Lower lobe of right lung (tissue), 2 donors: ENCODE measurements around the gene PCSK5. TPM values are rescaled to one million over a fixed set of nuclear protein-coding genes. Genes with fewer than 3 reads are reported as not detected.

Source experiments
- ATAC-seq, 2 donors: fragments of 200-7000 bp; cut with Tn5 transposase; one replicate each; pipeline ENCODE4 v1.9.1; 2020 to 2022; ENCODE audit warnings: mild to moderate bottlenecking in 2 of 2, moderate library complexity in 2 of 2
- DNase-seq: peaks from one replicate; pipeline ENCODE4 v3.0.0-alpha.2; 2020
- H3K27ac ChIP-seq: fragments of 200-600 bp; one replicate; pipeline ENCODE4 v1.8.0; 2022
- H3K27me3 ChIP-seq: fragments of 200-600 bp; one replicate; pipeline ENCODE4 v1.8.0; 2022; ENCODE audit warnings: low read depth
- H3K36me3 ChIP-seq: fragments of 200-600 bp; one replicate; pipeline ENCODE4 v1.8.0; 2022; ENCODE audit warnings: mild to moderate bottlenecking
- H3K4me1 ChIP-seq: fragments of 200-600 bp; one replicate; pipeline ENCODE4 v1.8.0; 2022
- H3K4me3 ChIP-seq: fragments of 200-600 bp; one replicate; pipeline ENCODE4 v1.8.0; 2022; ENCODE audit warnings: mild to moderate bottlenecking
- H3K9me3 ChIP-seq: fragments of 200-600 bp; one replicate; pipeline ENCODE4 v1.8.0; 2022
- intact Hi-C: fragments of 100-400 bp; cut with DNase I; formaldehyde crosslinking; loops from one replicate; pipeline ENCODE4 v1.11.0; 2022
- total RNA-seq: library from RNA; stranded (reverse); fragmentation: NEBNext Ultra II Directional; extraction: Animal tissue kit (Norgen Biotek cat#: 25700); gene quantifications from one replicate; pipeline ENCODE4 v1.2.1, GENCODE V29; 2021
- TF ChIP-seq, protein P1 (sequence below): fragments of 200-600 bp; IDR thresholded peaks from one replicate; pipeline ENCODE4 v1.8.0; 2022; ENCODE audit warnings: antibody characterized with exemption, mild to moderate bottlenecking
- donor health status: DM: no; HTN: yes; CAD: no; lungs with severe emphysema.

PCSK5 gene
- total RNA-seq, 1 donor from 2014 or later = 18.1 TPM

DNA sequence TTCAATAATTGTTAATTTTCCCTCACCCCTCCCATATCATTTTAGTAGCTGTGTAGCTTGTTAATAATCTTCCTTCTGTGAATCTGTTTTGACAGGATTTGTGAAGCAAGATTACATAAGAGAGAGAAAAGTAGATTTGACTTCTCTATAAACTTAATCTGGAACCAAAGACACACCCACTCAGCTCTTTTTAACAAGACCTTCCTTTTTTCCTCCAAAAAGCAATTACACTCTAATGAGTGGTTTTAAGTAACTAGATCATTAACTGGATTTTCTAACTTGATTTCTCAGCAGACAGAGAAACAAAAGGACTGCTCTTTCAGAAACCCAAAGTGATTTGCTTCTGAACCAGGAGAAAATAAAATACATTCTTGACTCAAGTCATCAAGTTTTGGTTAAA lies 481.9 kb downstream of the PCSK5 start:
- Histone ChIP-seq H3K4me1 (peaks cover 37% of the 10 kb centered on the region), H3K36me3 (no peaks in the 10 kb centered on the region), H3K9me3 (no peaks in the 10 kb centered on the region), H3K4me3 (no peak overlapping the region), H3K27me3 (no peaks in the 10 kb centered on the region), H3K27ac (no peak overlapping the region)
- intact Hi-C loops = no loop called here
- TF ChIP-seq, protein P1, sequence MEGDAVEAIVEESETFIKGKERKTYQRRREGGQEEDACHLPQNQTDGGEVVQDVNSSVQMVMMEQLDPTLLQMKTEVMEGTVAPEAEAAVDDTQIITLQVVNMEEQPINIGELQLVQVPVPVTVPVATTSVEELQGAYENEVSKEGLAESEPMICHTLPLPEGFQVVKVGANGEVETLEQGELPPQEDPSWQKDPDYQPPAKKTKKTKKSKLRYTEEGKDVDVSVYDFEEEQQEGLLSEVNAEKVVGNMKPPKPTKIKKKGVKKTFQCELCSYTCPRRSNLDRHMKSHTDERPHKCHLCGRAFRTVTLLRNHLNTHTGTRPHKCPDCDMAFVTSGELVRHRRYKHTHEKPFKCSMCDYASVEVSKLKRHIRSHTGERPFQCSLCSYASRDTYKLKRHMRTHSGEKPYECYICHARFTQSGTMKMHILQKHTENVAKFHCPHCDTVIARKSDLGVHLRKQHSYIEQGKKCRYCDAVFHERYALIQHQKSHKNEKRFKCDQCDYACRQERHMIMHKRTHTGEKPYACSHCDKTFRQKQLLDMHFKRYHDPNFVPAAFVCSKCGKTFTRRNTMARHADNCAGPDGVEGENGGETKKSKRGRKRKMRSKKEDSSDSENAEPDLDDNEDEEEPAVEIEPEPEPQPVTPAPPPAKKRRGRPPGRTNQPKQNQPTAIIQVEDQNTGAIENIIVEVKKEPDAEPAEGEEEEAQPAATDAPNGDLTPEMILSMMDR = no peak
- no peak for ATAC-seq
- DNase-seq = no peak

DNA sequence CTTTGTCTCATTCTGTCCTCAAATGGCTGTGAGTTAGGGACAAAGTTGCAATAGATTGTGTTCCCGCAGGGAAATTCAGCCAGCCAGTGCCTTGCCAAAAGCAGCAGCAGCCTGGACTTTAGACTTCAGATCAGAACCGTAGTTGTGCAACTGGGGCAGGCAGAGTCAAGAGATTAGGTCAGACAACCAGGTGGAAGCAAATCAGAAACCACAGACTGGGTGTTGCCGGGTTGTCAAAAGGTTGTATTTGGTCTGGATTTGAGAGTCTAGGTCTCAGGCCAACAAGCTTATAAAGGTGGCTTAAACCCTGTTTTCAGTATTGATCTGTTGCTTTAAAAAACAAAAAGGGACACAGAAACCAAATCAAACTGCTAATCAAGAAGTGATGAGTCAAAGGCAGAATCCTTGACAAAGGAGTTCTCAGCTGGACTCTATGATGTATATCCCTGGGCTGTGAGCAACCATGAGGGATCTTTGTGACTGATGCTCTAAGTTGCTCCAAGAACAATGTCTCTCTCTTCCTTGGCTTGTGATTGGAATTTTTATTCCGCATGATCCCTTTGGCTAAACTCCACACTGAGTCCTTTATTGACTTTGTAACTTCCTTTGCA lies 482.8 kb downstream of the PCSK5 start:
- TF ChIP-seq, protein P1 = no peak
- DNase-seq (no peak), ATAC-seq (peak; percentile 65 to 68)
- intact Hi-C loops = no loop called here
- Histone ChIP-seq H3K9me3 (no peaks in the 10 kb centered on the region), H3K27me3 (no peaks in the 10 kb centered on the region), H3K27ac (no peak overlapping the region), H3K36me3 (no peaks in the 10 kb centered on the region), H3K4me1 (peaks cover 37% of the 10 kb centered on the region), H3K4me3 (no peak overlapping the region)

DNA sequence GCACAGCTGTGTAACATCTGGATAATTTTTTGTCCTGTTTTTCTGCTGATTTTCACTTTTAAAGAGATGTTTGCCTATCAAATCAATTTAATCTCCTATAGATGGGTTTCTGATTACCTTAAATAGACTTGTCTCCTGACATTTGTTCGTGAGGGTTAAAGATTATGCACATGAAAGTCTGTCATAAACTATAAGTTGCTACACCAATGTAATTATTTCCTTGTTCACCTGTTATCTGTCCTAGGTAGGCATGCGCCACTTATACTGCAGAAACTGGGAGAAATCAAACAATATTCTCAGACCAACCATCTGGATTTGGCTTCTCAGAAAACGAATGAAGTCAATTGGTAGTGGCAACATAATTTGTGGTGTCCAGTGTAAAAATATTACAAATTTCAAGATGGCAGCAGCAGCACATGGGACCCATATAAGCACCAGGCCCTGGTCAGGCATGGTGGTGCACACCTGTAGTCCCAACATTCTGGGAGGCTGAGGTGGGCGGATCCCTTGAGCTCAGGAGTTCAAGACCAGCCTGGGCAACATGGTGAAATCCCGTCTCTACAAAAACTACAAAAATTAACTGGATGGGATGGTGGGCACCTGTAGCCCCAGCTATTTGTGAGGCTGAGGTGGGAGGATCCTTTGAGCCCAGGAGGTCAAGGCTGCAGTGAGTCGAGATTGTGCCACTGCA lies 483.5 kb downstream of the PCSK5 start:
- Histone ChIP-seq H3K9me3 (no peaks in the 10 kb centered on the region), H3K36me3 (no peaks in the 10 kb centered on the region), H3K4me1 (peaks cover 37% of the 10 kb centered on the region), H3K27ac (no peak overlapping the region), H3K4me3 (no peak overlapping the region), H3K27me3 (no peaks in the 10 kb centered on the region)
- ATAC-seq (no peak), DNase-seq (no peak)
- TF ChIP-seq, protein P1 = no peak
- intact Hi-C loops = no loop called here

DNA sequence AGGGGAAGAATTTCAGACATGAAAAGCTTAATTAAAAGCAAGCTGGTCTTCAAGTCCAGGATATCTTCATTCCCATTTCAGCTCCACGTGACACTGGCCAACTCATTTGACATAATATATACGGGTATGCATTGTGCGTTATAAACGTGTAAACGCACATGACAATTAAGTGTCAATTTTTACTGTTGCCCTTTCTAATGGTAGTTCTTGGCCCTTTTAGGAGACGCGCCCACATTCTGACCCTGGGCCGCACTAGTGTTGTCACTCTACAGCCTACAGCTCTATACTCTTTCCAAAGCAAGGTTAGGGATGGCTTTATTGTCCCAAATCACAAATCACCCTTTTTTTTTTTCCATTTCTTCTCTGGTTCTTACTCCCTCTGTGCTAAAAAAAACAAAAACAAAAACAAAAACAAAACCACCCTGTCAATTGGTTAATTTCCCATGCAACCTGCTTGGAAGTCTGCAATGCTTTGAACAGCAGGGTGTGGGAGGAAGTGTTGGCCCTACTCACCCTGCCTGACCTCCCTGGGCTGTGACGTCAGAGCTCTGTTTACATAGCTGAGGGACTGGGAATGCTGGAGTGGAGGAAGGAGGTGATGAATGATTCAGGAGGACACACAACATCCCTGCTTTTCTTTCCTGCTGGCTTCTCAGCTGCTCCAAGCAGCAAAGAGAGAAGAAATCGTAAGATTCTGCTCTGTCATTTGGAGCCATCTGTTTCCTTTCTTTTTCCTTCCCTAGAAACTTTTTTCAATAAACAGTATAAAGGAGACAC lies 484.5 kb downstream of the PCSK5 start:
- intact Hi-C loops = no loop called here

DNA sequence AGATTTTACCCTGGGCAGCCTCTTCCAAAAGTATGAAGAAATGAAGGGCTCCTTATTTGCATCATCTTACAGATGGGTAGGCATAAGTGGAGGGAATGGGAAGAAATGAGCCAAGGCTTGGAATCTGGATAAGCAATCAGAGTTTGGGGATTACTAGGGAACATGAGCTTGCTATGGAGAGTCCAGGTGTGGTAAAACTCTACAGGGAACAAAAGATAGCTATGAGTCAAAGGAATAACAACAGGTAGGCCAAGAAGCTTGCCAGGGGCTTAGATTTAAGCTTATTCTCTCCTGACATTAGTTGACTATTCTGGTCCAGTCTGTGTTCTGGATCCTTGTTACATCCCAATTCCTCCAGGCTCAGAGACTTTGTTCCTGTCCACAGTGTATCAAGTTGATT lies 487.3 kb downstream of the PCSK5 start:
- Histone ChIP-seq H3K27me3 (no peaks in the 10 kb centered on the region), H3K27ac (no peak overlapping the region), H3K36me3 (no peaks in the 10 kb centered on the region), H3K4me3 (no peak overlapping the region), H3K4me1 (peaks cover 26% of the 10 kb centered on the region), H3K9me3 (no peaks in the 10 kb centered on the region)
- intact Hi-C loops = no loop called here
- TF ChIP-seq, protein P1 = no peak
- DNase-seq (no peak), ATAC-seq (no peak)

More for the DNA sequence above, 484.5 kb downstream of the PCSK5 start:
- H3K27ac ChIP-seq = no peak overlapping the region
- TF ChIP-seq, protein P1 = no peak
- peaks cover 37% of the 10 kb centered on the region for H3K4me1 ChIP-seq
- no peaks in the 10 kb centered on the region for H3K27me3 ChIP-seq
- H3K4me3 ChIP-seq = no peak overlapping the region
- H3K9me3 ChIP-seq = no peaks in the 10 kb centered on the region
- DNase-seq (peak; percentile 67), ATAC-seq (peak; percentile 87 to 88)
- H3K36me3 ChIP-seq = no peaks in the 10 kb centered on the region
